Measurements from ENCODE around the gene CCDC198.

CCDC198 gene

GRCh38 chr14:57493467-57494181, at the start of gene CCDC198:
CCDC198 (minus strand) TSS chr14:57493857; CDS start chr14:57493715, 142 bp downstream.
- Histone ChIP-seq H3K4me3 (ENCODE audit: low read depth, low read length) (no peak within 1 kb of the TSS), H3K4me1 (ENCODE audit: control insufficient read depth, insufficient read depth, low read length) (peaks cover 18% of the 10 kb centered on the region), H3K27ac (ENCODE audit: extremely low read depth, low read depth, low read length) (peak within 1 kb of the TSS; percentile 41; the same call in 1 of the 2 replicates), H3K9me3 (ENCODE audit: control insufficient read depth, insufficient read depth, low read depth, low read length) (no peaks in the 10 kb centered on the region), H3K36me3 (ENCODE audit: control insufficient read depth in 2 of 2, insufficient read depth in 1 of 2, low read length in 2 of 2) (no peaks in the 10 kb centered on the region)
- ChIA-PET POLR2A (no interaction called here), CTCF (interaction anchor here (0.7 to 0.9 kb wide), 2 partner anchors 8 to 10 kb away, joined by 3 read pairs; no protein-coding TSS in a partner anchor)
- TF ChIP-seq ZNF292 (tag by site-specific recombination; IDR thresholded peaks at IDR 0.05; ENCODE audit: borderline replicate concordance, low read depth) (no peak), ZNF138 (tag by site-specific recombination; IDR thresholded peaks at IDR 0.05; ENCODE audit: borderline replicate concordance) (no peak), ZSCAN16 (tag by site-specific recombination; IDR thresholded peaks at IDR 0.05) (no peak)

- Histone ChIP-seq H3K4me3 (ENCODE audit: low read depth, low read length) (no peak overlapping the region), H3K4me1 (ENCODE audit: control insufficient read depth, insufficient read depth, low read length) (no peaks in the 10 kb centered on the region), H3K27ac (ENCODE audit: extremely low read depth, low read depth, low read length) (no peak overlapping the region), H3K9me3 (ENCODE audit: control insufficient read depth, insufficient read depth, low read depth, low read length) (no peaks in the 10 kb centered on the region), H3K36me3 (ENCODE audit: control insufficient read depth in 2 of 2, insufficient read depth in 1 of 2, low read length in 2 of 2) (no peaks in the 10 kb centered on the region)
- ChIA-PET CTCF (interaction anchor here (0.6 to 1.1 kb wide), 5 partner anchors 11 to 542 kb away, joined by 3 to 4 read pairs (median 3); no protein-coding TSS in a partner anchor), POLR2A (no interaction called here)
- TF ChIP-seq ZNF654 (tag by site-specific recombination; IDR thresholded peaks at IDR 0.05; ENCODE audit: low read depth) (peak; percentile 14; the same call in 1 of the 2 replicates), ZNF76 (tag by site-specific recombination; IDR thresholded peaks at IDR 0.05; ENCODE audit: borderline replicate concordance, low read depth) (no peak)
Measured at GRCh38 chr14:57533214-57533613, 39.6 kb upstream of the CCDC198 start.

GRCh38 chr14:57530571-57530970, 36.9 kb upstream of the CCDC198 start:
- H3K9me3 ChIP-seq (ENCODE audit: control insufficient read depth, insufficient read depth, low read depth, low read length): no peaks in the 10 kb centered on the region
- H3K27ac ChIP-seq (ENCODE audit: extremely low read depth, low read depth, low read length): no peak overlapping the region
- no peaks in the 10 kb centered on the region for H3K4me1 ChIP-seq (ENCODE audit: control insufficient read depth, insufficient read depth, low read length)
- H3K36me3 ChIP-seq (ENCODE audit: control insufficient read depth in 2 of 2, insufficient read depth in 1 of 2, low read length in 2 of 2): no peaks in the 10 kb centered on the region
- CTCF ChIA-PET: no interaction called here
- POLR2A ChIA-PET: no interaction called here
- no peak overlapping the region for H3K4me3 ChIP-seq (ENCODE audit: low read depth, low read length)
- TF ChIP-seq ZNF248 (tag by site-specific recombination; IDR thresholded peaks at IDR 0.05): no peak

- Histone ChIP-seq H3K4me1 (ENCODE audit: control insufficient read depth, insufficient read depth, low read length) (no peaks in the 10 kb centered on the region), H3K9me3 (ENCODE audit: control insufficient read depth, insufficient read depth, low read depth, low read length) (no peaks in the 10 kb centered on the region), H3K27ac (ENCODE audit: extremely low read depth, low read depth, low read length) (no peak overlapping the region), H3K4me3 (ENCODE audit: low read depth, low read length) (no peak overlapping the region), H3K36me3 (ENCODE audit: control insufficient read depth in 2 of 2, insufficient read depth in 1 of 2, low read length in 2 of 2) (no peaks in the 10 kb centered on the region)
- POLR2A ChIA-PET: no interaction called here
- CTCF ChIA-PET: interaction anchor here (0.5 to 1.3 kb wide), 4 partner anchors 37 to 714 kb away, joined by 3 to 5 read pairs (median 3); no protein-coding TSS in a partner anchor
- no peak for TF ChIP-seq ZNF629 (tag by site-specific recombination; IDR thresholded peaks at IDR 0.05)
- no peak for TF ChIP-seq ZNF398 (tag by site-specific recombination; IDR thresholded peaks at IDR 0.05)
- no peak for TF ChIP-seq ZNF488 (tag by site-specific recombination; IDR thresholded peaks at IDR 0.05)
- no peak for TF ChIP-seq ZNF624 (tag by site-specific recombination; IDR thresholded peaks at IDR 0.05)
- TF ChIP-seq KLF7 (tag by site-specific recombination; IDR thresholded peaks at IDR 0.05; ENCODE audit: borderline replicate concordance): no peak
- TF ChIP-seq ZNF785 (tag by site-specific recombination; IDR thresholded peaks at IDR 0.05): no peak
- TF ChIP-seq ZNF514 (tag by site-specific recombination; IDR thresholded peaks at IDR 0.05): no peak
- no peak for TF ChIP-seq ZNF350 (tag by site-specific recombination; IDR thresholded peaks at IDR 0.05)
- TF ChIP-seq ZNF677 (tag by site-specific recombination; IDR thresholded peaks at IDR 0.05): no peak
- no peak for TF ChIP-seq ZNF239 (tag by site-specific recombination; IDR thresholded peaks at IDR 0.05)
- no peak for TF ChIP-seq ZNF555 (tag by site-specific recombination; conservative IDR thresholded peaks at IDR 0.05)
- TF ChIP-seq ZBTB17 (tag by site-specific recombination; IDR thresholded peaks at IDR 0.05): no peak
Measured at GRCh38 chr14:57526942-57527341, 33.3 kb upstream of the CCDC198 start.
